Epithelial cell of prostate (primary cell): Measurements from ENCODE around the gene ZNF273.
"Not testable (repeated sequence)": the region's sequence is repeated elsewhere in the genome, so short reads cannot be mapped to it uniquely, and the experiment has no call there.

Source experiments
- DNase-seq: peaks from one replicate; pipeline ENCODE4 v3.0.0-alpha.2; 2011; ENCODE audit warnings: low read depth, low spot score
- H3K27ac ChIP-seq: fragments of 450-650 bp; 2 replicates; pipeline ENCODE4 v1.5.1; 2017; ENCODE audit warnings: mild to moderate bottlenecking

The ZNF273 gene

GRCh38 chr7:64888901-64889685, 14.0 kb upstream of the ZNF273 start:
- DNase-seq, result no peak
- H3K27ac ChIP-seq, result no peak overlapping the region

GRCh38 chr7:64889686-64890162, 13.3 kb upstream of the ZNF273 start:
- no peak for DNase-seq
- no peak overlapping the region for H3K27ac ChIP-seq

- DNase-seq, H3K27ac ChIP-seq: not testable (repeated sequence)
Observed at GRCh38 chr7:64890273-64890672, 12.8 kb upstream of the ZNF273 start.

- no peak overlapping the region for H3K27ac ChIP-seq
- DNase-seq, result no peak
Observed at GRCh38 chr7:64890761-64891362, 12.2 kb upstream of the ZNF273 start.

GRCh38 chr7:64891363-64892081, 11.6 kb upstream of the ZNF273 start:
- DNase-seq, result not testable (repeated sequence)

GRCh38 chr7:64892116-64892515, 11.0 kb upstream of the ZNF273 start:
- DNase-seq, result no peak
- H3K27ac ChIP-seq, result no peak overlapping the region

More at GRCh38 chr7:64891363-64892081, 11.6 kb upstream of the ZNF273 start:
- not testable (repeated sequence) for H3K27ac ChIP-seq

GRCh38 chr7:64892666-64893309, 10.3 kb upstream of the ZNF273 start:
- DNase-seq, result no peak
- H3K27ac ChIP-seq, result no peak overlapping the region

- H3K27ac ChIP-seq, result no peak overlapping the region
- DNase-seq, result no peak
Observed at GRCh38 chr7:64893401-64893800, 9.7 kb upstream of the ZNF273 start.

- H3K27ac ChIP-seq, DNase-seq: not testable (repeated sequence)
Observed at GRCh38 chr7:64902461-64902805, 640 bp upstream of the ZNF273 start.

GRCh38 chr7:64904008-64904407, 935 bp downstream of the ZNF273 start:
- no peak for DNase-seq
- no peak overlapping the region for H3K27ac ChIP-seq

GRCh38 chr7:64905133-64905532, 2.1 kb downstream of the ZNF273 start:
- DNase-seq, result no peak
- no peak overlapping the region for H3K27ac ChIP-seq

GRCh38 chr7:64905547-64905946, 2.5 kb downstream of the ZNF273 start:
- H3K27ac ChIP-seq, result no peak overlapping the region

GRCh38 chr7:64907641-64908326, 4.7 kb downstream of the ZNF273 start:
- H3K27ac ChIP-seq, result no peak overlapping the region
- DNase-seq, result no peak

More at GRCh38 chr7:64905547-64905946, 2.5 kb downstream of the ZNF273 start:
- no peak for DNase-seq

- no peak overlapping the region for H3K27ac ChIP-seq
- DNase-seq, result no peak
Observed at GRCh38 chr7:64908358-64908757, 5.3 kb downstream of the ZNF273 start.

GRCh38 chr7:64914557-64914956, 11.5 kb downstream of the ZNF273 start:
- DNase-seq, result no peak
- H3K27ac ChIP-seq, result no peak overlapping the region

GRCh38 chr7:64915301-64915700, 12.2 kb downstream of the ZNF273 start:
- not testable (repeated sequence) for H3K27ac ChIP-seq

GRCh38 chr7:64928252-64929187, 25.4 kb downstream of the ZNF273 start:
- H3K27ac ChIP-seq, DNase-seq: not testable (repeated sequence)

More at GRCh38 chr7:64915301-64915700, 12.2 kb downstream of the ZNF273 start:
- not testable (repeated sequence) for DNase-seq

- DNase-seq, result no peak
- no peak overlapping the region for H3K27ac ChIP-seq
Observed at GRCh38 chr7:64934478-64934877, 31.4 kb downstream of the ZNF273 start.

GRCh38 chr7:64938540-64938939, 35.5 kb downstream of the ZNF273 start:
- no peak for DNase-seq
- no peak overlapping the region for H3K27ac ChIP-seq
